NCI-H146 treated with DMSO at 0.1 percent for 48 hours (cell line): Measurements from ENCODE around the gene GDAP2.
"Not testable (repeated sequence)": the region's sequence is repeated elsewhere in the genome, so short reads cannot be mapped to it uniquely, and the experiment has no call there.

ENCODE experiments used
- DNase-seq: peaks from one replicate; lab custom pipeline; 2025; ENCODE audit not compliant: unreplicated experiment; lab: John Stamatoyannopoulos, UW

Gene GDAP2, protein sequence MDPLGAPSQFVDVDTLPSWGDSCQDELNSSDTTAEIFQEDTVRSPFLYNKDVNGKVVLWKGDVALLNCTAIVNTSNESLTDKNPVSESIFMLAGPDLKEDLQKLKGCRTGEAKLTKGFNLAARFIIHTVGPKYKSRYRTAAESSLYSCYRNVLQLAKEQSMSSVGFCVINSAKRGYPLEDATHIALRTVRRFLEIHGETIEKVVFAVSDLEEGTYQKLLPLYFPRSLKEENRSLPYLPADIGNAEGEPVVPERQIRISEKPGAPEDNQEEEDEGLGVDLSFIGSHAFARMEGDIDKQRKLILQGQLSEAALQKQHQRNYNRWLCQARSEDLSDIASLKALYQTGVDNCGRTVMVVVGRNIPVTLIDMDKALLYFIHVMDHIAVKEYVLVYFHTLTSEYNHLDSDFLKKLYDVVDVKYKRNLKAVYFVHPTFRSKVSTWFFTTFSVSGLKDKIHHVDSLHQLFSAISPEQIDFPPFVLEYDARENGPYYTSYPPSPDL

DNA sequence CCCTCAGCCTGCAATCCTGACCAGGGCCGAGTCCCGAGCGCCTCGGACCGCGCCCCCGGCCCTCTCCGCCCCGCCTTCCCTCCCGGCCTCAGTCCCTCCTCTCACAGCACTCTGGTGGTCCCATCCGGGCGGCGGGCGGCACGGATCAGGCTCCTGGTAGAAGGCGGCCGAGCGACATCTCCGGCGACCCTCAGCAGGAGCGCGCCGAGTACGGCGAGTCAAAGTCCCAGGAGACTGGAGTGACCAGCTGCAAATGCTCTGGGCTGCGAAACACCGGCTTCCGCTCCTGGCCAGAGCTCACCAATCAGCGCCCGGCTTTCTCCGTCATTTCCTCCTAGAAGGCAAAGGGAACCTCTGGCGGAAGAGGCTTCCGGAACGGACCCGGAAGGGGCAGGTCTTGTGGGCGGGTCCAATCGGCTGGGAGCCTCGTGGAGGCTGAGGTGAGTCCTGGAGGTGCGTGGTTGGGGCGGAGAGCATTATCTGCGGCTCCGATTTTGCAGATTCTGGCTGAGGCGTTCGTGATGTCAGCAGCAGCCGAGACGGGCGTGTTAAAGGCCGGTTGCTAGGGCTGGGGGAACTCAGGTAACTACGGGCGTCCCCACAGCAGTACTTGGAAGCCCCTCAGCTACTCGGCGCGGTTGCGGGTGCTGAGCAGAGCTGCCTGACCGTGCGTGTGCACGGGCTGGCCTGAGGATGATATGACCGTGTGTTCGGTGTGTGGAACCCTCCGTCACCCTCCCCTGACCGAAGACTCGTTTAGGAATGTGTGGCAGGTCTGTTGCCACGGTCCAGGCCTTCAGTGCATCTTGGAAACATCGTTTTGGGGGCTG is at the start of gene GDAP2, which contains the start of gene WDR3:
TSS of gene GDAP2 (minus strand) at position 279 of the 830 bp plus-strand sequence. CDS start 9,264 bp downstream, outside the sequence.
TSS of gene WDR3 (plus strand) at position 397 of the 830 bp plus-strand sequence. CDS start 3,581 bp downstream, outside the sequence.
- peak; percentile 93 for DNase-seq

DNA sequence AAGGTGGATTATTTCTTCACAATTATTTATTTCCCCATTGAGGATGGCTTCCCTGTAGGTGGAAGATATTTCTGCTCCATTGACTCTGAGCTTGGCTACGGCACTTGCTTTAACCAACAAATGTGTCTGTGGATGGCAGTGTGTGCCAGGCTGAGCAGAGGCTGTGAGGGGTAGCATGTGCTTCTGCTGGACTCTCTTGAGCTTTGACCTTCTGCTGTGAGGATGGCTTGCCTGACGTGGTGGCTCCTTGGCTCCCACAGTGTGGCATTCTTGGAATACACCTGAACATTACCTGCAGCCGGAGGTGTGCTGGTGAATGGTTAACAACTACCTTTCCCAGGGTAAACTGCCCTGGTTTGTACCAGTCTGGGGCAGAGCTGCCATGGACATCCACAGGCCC is 47.0 kb upstream of the GDAP2 start:
- DNase-seq = no peak

DNA sequence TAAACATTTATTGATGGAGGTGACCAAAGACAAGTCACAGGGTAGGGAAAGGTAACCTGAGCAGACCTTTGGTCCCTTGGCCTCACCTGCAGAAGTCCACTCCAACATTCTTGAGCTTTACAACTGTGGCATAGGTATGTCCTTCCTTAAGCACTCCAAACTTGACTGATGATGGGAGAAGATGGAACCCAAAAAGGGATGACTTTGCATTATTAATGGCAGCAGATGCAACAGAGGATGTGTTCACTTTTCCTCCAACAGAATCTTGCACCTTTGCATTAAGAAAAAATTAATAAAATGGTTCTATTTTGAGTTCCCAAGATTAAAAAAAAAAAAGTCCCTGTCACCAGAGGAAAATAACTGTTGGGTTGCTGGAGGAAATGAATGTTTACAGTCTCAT is 42.4 kb upstream of the GDAP2 start:
- no peak for DNase-seq

DNA sequence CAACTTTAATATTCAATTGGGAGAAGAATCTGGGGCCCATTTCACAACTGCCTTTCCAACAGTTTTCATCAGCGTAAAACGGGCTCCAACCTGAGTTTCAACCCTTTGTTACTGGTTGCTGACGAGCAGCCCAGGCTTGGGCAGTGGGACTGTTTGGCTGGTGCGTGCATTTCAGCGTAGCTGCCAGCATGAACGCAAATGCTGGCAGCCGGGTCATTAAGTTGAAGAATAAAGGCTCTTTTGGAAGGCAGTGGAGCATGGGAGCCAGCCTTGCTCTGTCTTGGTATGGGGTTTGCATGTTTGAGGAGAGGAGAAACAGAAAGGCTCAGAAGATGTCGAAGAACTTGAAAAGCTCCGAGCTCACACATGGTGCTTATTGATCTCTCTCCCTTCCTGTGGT is 40.8 kb upstream of the GDAP2 start:
- no peak for DNase-seq

DNA sequence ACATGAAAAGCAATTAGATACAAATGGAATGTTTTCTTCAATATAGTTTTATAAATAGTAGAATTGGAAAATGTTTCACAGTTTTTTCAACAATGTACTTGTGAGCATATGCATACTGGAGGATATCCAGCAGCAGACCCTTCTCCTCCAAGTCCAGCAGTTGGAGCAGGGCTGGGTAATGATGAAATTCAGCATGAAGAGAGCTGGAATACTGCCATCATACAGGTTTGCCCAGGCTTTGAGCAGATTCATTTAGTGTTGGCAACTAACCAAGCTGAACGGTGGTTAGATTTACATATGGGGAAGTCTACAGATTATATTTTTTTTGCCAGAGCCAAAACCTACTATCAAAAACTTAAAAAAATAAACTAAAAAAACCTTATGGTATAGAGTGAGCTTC is 38.5 kb upstream of the GDAP2 start:
- DNase-seq = no peak

DNA sequence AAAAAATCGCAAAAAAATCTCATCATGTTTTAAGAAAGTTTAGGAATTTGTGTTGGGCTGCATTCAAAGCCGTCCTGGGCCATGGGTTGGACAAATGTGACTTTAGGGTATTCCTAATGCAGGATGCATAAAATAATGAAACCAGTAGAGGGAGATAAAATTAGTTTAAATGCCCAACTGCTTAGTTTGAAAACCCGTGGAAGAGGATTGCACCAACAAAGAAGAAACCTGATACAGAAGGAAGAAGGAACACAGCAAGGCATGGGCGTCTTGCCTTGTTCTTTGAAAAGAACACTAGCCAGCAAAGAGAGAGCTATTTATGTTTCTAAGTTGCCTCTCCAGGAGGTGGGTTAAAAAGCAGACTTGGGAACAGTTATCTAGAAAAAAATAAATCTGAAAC is 38.1 kb upstream of the GDAP2 start:
- no peak for DNase-seq

DNA sequence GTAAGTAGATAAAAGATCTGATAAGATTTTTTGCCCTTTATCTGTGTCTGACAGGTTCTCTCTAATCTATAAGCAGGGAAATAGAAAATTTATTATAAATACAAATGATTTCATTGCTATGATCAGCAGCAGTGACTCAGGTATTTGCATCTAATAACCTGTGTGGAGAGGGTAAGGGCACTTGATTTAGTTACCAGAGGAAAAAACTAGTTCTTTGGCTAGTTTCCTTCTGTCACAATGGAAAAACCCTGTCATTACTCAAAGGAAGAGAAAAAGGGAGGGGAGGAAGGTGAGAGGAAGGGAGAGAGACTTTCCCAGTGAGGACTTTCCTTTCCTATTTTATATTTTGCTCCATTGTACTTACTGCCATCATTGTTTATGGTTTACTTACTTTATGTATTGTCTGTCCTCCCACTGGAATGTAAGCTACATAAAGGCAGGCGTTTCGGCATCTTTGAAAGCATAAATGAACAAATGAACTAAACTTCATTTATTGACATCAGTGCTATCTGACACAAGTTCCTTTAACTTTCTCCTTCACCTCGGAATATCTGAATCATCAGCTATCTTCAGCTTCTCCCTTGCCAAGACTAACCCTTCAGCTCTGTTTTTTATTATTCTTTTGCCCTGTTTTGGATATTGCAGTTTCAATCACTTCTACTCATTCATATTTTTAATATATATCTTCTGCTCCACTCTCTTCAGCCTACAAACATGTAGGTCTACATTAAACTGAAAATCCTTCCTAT is 35.0 kb upstream of the GDAP2 start:
- DNase-seq = no peak

DNA sequence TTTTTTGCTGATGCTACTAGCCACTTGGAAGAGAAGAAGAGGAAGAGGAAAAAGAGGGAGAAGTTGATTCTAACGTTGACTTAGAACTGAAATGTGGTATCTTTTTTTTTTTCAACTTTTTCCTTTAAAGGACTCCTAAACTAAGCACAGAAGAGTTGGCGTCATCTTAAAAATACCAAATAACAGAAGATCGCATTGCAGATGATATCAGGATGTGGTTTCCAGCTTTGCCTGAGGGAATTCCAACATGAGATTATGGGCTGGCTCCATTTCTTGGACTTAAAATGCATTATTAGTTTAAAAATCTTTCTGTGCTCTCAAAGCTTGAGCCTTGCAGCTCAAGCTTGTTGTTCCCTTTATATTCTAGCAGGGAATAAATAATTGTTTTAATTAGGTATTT is 29.9 kb upstream of the GDAP2 start:
- DNase-seq = no peak

DNA sequence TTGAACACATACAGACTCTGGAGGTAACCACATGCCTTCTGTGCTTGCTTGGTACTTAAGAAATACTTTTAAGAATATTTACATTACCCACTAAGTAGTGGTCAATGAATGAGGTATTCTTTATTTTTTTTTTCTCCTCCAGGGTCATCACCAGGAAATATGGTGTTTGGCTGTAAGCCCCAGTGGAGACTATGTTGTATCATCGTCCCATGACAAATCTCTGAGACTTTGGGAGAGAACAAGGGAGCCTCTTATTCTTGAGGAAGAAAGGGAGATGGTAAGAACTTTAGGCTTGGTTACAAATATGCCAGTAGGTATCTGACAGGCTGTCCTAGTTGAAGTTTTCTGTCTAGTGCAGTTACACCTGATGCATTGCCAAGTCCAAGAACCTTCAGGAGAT is 23.0 kb upstream of the GDAP2 start:
- no peak for DNase-seq

DNA sequence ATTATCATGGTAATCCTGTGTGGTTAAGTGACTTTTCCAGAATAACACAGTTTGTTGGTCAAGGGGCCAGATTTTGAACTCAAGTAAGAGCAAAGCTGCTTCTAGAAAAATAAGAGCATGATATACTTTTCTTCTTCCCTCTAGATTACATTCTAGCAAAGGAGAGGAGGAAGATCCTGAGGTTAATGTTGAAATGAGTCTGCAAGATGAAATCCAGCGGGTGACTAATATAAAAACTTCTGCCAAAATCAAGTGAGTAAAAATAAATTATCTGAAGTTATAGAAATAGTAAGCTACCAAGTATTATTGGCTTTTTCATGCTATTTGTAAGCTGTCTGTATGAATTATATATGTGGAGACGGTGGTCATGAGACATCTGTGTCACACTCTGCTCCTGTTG is 12.9 kb upstream of the GDAP2 start:
- DNase-seq = no peak

DNA sequence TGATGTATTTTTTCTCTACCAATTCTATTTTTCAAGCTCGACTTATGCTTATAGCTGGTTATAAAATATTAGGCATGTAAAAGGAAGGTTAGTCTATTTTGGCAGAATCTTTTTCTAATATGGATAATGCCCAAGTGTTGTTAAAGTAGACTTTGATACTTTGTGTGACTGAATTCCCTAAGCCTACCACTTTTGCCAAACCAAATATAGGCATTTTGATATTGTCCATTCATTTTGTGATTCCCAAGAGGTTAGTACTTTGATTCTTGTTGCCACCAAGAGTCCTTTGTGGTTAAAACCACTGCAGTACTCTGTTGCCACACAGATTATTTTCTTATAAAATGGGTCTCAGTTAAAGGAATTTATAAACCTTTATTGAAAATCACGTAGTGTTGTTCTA is 4.3 kb upstream of the GDAP2 start:
- no peak for DNase-seq

DNA sequence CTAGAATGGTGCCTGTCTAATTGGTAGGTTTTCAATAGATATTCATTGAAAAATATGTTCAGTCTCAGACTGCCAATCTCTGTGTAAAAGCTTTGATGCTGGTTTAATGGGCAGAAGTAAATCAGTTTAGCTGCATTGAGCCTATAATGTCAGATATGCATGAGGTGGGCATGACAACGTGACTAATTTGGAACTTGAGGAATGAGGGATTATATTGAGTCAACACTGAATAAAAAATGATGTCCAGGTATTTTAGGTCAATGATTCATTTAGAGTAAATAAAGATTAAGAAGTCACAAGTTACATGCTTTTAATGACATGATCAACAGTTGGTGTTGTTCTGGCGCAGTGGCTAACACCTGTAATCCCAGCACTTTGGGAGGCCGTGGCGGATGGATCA is 3.2 kb upstream of the GDAP2 start:
- DNase-seq = no peak

DNA sequence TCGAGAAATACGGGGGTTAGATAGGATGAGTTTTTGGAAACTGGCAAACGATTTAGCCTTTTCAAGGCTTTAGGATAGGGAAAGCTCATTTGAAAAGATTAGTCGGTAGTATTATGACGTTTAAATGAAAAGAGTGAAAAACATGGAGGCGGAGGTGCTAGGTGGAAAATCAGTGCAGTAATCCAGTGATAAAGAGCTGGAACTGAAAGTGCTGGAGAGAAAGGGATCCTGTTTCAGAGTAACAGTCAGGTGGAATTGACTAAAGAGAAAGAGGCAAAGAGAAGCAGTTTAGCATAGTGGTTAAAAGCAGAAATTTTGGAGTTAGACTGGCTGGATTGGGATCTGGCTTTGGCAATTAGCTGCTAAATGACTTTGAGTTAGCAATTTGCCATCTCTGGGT is 1.1 kb upstream of the GDAP2 start:
- DNase-seq = peak; percentile 16

DNA sequence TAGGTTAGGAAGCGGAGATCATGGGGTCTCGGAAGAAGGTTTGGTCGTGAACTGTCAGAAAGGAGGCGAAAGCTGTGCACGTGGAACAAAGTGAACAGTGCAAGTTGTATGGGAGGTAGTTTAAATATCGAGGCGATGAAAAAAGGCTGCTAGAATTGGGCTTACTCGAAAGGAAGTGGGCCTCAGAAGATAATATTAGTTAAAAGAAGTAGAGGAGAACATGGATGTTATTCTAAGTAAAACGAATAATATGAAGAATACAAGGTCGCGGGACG is 689 bp upstream of the GDAP2 start:
- no peak for DNase-seq

DNA sequence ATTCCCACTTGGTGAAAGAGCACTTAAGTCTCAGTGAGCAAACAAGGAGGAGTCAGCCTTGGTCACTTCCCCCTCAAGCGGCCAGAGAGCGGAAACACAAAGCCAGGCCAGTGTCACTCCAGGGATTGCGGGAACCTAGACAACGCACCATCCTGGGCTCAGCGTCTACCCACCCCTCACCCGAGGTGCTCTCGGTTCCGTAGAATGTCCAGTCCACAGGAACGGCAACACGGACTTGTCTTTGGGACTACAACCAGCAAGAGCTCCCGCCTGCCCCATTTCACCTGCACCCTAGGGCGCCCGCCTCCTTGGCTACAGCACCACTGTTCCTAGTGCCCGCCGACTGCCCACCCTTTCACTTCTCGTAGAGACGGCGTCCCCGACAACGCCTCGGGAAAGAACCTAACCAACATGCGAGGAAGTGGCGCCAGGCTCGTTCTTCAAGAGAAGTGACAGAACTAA is 509 bp downstream of the GDAP2 start:
- peak; percentile 29 for DNase-seq

DNA sequence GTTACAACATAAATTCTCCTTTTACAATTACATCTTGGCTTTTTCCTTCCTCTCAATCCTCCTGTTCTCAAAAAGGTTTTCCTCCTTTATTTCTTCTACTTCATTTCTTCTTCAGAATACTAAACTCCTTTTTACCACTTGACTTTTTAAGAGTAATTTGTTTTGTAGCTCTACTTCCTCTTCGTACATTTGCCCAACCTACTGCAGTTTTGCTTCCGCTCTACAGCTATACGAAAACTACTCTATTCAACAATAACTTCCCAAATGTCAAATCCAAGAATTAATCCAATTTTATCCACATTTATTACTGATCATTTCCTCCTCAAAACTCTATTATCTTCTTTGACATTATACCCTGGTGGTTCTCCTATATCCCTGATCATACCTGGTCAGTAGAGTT is 3.4 kb downstream of the GDAP2 start:
- DNase-seq = no peak

DNA sequence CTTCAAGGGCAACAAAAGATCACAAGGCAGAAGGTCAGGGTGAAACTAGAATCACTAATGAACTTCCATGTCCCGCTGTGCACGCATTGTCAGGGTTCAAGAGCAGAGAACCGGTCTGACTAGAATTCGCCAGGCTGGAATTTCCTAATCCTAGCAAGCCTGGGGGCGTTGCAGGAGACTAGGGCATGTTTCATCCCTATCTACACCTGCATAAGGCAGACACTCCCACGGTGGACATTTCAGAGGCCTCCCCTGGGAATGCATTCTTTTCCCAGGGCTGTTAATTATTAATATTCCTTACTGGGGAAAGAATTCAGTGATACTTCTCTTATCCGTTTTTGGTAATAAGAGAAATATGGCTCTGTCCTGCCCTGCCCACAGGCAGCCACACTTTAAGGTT is 6.7 kb downstream of the GDAP2 start:
- not testable (repeated sequence) for DNase-seq

DNA sequence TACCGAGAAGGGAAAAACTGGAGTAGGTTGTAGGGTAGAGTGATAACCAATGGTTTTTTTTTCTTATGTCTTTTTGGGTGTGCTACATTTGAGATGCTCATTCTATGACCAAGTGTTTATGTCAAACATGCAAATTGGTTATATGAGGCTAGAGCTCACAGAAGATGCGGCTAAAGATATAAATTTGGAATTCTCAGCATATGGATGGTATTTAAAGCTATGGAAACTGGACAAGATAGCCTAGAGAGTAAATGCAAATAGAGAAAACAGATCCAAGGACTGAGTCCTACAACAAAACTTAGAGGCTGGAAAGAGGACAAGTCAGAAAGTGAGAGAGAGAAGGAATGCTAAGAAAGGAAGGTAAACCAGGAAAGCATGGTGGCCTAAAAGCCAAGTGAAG is 7.4 kb downstream of the GDAP2 start:
- DNase-seq = no peak

DNA sequence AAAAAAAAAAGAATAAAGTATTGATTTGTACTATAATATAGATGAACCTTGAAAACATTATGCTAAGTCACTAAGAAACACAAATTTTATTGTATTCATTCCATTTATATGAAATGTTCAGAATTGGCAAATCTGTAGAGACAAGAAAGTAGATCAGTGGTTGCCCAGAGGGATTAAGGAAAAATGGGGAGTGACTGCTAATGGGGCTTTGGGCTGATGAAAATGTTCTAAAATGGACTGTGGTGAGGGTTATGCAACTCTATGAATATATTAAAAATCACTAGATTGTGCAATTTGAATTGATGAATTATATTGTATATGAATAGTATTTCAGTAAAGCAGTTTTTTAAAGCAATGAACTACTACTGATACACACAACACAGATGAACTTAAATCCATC is 10.0 kb downstream of the GDAP2 start:
- no peak for DNase-seq

DNA sequence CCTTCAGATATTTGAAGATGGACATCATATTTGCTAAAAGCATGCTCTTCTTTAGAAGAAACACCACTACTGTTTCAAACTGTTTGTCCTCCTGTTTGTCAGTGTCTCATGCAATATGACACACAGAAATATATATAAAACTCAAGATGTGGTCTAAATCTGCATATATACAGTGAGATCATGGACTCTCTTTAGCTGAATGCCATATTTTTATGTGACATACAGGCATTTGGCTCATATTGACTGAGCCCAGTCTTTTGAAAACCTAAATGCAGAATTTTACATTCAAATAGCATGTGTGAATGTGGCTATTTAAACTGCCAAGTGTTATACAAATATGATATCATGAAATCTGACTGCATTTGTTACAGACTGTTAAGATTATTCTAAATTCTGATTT is 18.4 kb downstream of the GDAP2 start:
- DNase-seq = no peak

DNA sequence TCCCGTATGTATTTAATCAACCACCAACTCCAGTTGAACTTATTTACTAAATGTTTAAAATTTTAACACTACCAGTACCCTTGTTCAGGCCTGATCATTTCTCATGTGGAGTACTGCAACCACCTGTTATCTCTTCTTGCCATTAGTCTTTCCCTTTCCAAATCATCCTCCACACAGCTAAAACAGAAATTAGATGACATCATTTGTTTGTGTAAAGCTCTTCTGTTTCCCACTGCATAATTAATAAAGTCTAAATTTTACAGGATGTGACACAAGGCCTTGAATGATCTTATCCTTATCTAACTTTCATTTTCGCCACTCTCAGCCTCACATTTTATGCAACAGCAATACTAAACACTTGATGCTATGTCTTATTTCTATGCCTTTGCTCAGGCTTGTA is 24.4 kb downstream of the GDAP2 start:
- no peak for DNase-seq
